K562 (cell line): ENCODE results near the gene CD68. TPM values are rescaled to one million over a fixed set of nuclear protein-coding genes. Genes with fewer than 3 reads are reported as not detected.
A peak's percentile ranks its signal among the peaks of the same experiment; 100 is the strongest.

ENCODE experiments used
- COPS2 ChIP-seq: fragments of 450-650 bp; conservative IDR thresholded peaks from 2 replicates; pipeline ENCODE4 v1.6.1; 2016; ENCODE audit warnings: mild to moderate bottlenecking, moderate library complexity
- CREBBP ChIP-seq: IDR thresholded peaks from one replicate; pipeline ENCODE4 v1.6.1; 2012; ENCODE audit warnings: low read depth, mild to moderate bottlenecking, control low read depth, inconsistent platforms, low read length
- HEY1 ChIP-seq: fragments of 250-450 bp; sonication (Bioruptor Pico); IDR thresholded peaks from 2 replicates; pipeline ENCODE4 v1.5.0; 2020; ENCODE audit warnings: mild to moderate bottlenecking, moderate library complexity, borderline replicate concordance
- HMG20B ChIP-seq: fragments of 250-450 bp; sonication (Bioruptor Pico); IDR thresholded peaks from 2 replicates; pipeline ENCODE4 v1.5.0; 2021; ENCODE audit warnings: mild to moderate bottlenecking
- HSF4 ChIP-seq: fragments of 250-450 bp; sonication (Bioruptor Pico); IDR thresholded peaks from 2 replicates; pipeline ENCODE4 v2.1.2; 2022; ENCODE audit warnings: mild to moderate bottlenecking, moderate library complexity, borderline replicate concordance
- JUNB ChIP-seq: fragments of 450-650 bp; formaldehyde crosslinking; conservative IDR thresholded peaks from 2 replicates; pipeline ENCODE4 v1.4.0; 2020; ENCODE audit warnings: mild to moderate bottlenecking
- MCM5 ChIP-seq: fragments of 450-650 bp; IDR thresholded peaks from 2 replicates; pipeline ENCODE4 v1.6.1; 2016; ENCODE audit warnings: low read depth
- SIX5 ChIP-seq, 2 experiments: IDR thresholded peaks; 2 replicates each; pipeline ENCODE4 v1.6.1; 2011; ENCODE audit warnings: low read length in 2 of 2, borderline replicate concordance in 1 of 2, low read depth in 1 of 2, mild to moderate bottlenecking in 1 of 2, moderate library complexity in 1 of 2; ENCODE audit not compliant: insufficient read depth in 1 of 2
- SUPT5H ChIP-seq: fragments of 450-650 bp; IDR thresholded peaks from 2 replicates; pipeline ENCODE4 v1.6.1; 2016
- ZNF551 ChIP-seq: fragments of 250-450 bp; sonication (Bioruptor Pico); IDR thresholded peaks from 2 replicates; pipeline ENCODE4 v1.5.0; 2021; ENCODE audit warnings: mild to moderate bottlenecking, moderate library complexity
- polyA plus RNA-seq, 8 experiments: library from polyadenylated mRNA; depleted of rRNA in 4 of 8; stranded (reverse) in 5 of 8; unstranded in 3 of 8; fragments of >200 nt; fragmentation: Nextera tagmentation in 2 of 8; fragmentation: Illumina TruSeq in 1 of 8; extraction: Ambion mirVana in 2 of 8; extraction: Trizol in 1 of 8; gene quantifications; 2 replicates each; pipeline versions ENCODE4 v1.2.1 to v1.2.3, GENCODE V29; 2011 to 2014; ENCODE audit warnings: inconsistent platforms in 1 of 8, missing spikeins in 1 of 8
- total RNA-seq, 7 experiments: library from RNA; depleted of rRNA in 6 of 7; stranded (reverse); fragments of >200 nt in 6 of 7; fragmentation: Illumina TruSeq in 2 of 7; extraction: Trizol in 2 of 7; gene quantifications; 2 replicates each; pipeline versions ENCODE4 v1.2.1 to v1.2.3, GENCODE V29; 2011 to 2021; ENCODE audit warnings: low replicate concordance in 1 of 7
- TF ChIP-seq, protein P1 (sequence below): sonication (generic); formaldehyde crosslinking; IDR thresholded peaks from 2 replicates; pipeline ENCODE4 v1.8.1; 2023; ENCODE audit warnings: mild to moderate bottlenecking, missing genetic modification reagents
- TF ChIP-seq, protein P2 (sequence below): sonication (generic); formaldehyde crosslinking; IDR thresholded peaks from 2 replicates; pipeline ENCODE4 v1.9.0; 2022; ENCODE audit warnings: mild to moderate bottlenecking, missing genetic modification reagents
- TF ChIP-seq, protein P3 (sequence below): sonication (generic); formaldehyde crosslinking; IDR thresholded peaks from 2 replicates; pipeline ENCODE4 v1.8.0; 2022; ENCODE audit warnings: mild to moderate bottlenecking, missing genetic modification reagents

The CD68 gene
- total and polyA plus RNA-seq, 9 of the 15 experiments (the other 6 are each of a cell fraction or from before 2014, with no cell fraction given), result 28.2 to 89.8 (median 37.7) TPM

DNA sequence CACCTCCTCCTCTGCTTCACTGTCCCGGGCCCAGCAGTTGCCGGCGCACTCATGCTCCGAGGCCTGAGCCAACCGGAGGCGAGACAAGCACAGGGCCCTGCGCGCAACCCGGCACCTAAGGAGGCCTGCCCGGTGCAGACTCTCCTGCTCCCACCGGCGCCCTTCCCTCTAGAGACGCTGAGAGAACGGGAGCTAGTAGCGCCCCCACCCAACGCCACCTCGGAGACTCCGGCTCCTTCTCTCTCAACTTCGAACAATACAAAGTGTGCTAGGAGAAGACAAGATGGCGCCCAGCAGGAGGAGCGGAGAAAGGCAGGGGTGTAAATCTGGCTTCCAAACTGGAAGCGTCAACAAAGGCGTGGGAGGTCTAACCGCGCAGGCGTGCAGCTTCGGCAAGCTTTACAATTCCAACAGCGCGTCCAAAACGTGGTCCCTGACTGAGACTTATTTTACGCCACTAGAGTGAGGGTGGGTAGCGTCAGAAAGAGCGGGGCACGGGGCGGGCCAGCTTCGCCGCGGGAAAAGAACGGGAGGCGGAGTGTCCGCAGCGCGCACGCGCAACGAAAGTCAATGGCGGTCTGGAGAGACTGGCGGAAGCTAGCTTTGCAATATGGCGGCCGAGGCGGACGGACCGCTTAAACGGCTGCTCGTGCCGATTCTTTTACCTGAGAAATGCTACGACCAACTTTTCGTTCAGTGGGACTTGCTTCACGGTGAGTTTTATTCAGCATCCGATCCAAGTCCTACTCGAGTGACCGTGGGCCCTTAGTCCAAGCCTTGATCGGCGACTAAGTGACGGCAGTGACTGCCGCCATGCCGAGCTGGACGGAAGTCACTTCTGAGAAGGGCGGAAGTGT lies 4.0 kb downstream of the CD68 start, which contains the start of gene MPDU1 (continued):
- TF ChIP-seq, protein P1, sequence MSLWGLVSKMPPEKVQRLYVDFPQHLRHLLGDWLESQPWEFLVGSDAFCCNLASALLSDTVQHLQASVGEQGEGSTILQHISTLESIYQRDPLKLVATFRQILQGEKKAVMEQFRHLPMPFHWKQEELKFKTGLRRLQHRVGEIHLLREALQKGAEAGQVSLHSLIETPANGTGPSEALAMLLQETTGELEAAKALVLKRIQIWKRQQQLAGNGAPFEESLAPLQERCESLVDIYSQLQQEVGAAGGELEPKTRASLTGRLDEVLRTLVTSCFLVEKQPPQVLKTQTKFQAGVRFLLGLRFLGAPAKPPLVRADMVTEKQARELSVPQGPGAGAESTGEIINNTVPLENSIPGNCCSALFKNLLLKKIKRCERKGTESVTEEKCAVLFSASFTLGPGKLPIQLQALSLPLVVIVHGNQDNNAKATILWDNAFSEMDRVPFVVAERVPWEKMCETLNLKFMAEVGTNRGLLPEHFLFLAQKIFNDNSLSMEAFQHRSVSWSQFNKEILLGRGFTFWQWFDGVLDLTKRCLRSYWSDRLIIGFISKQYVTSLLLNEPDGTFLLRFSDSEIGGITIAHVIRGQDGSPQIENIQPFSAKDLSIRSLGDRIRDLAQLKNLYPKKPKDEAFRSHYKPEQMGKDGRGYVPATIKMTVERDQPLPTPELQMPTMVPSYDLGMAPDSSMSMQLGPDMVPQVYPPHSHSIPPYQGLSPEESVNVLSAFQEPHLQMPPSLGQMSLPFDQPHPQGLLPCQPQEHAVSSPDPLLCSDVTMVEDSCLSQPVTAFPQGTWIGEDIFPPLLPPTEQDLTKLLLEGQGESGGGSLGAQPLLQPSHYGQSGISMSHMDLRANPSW (CRISPR knock-in tag), result no peak
- TF ChIP-seq, protein P2, sequence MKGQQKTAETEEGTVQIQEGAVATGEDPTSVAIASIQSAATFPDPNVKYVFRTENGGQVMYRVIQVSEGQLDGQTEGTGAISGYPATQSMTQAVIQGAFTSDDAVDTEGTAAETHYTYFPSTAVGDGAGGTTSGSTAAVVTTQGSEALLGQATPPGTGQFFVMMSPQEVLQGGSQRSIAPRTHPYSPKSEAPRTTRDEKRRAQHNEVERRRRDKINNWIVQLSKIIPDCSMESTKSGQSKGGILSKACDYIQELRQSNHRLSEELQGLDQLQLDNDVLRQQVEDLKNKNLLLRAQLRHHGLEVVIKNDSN (CRISPR knock-in tag), result no peak; the same call in none of the 2 replicates
- TF ChIP-seq CREBBP, result no peak
- no peak for TF ChIP-seq HSF4 (CRISPR knock-in tag)
- no peak for TF ChIP-seq JUNB (CRISPR knock-in tag)
- TF ChIP-seq, protein P3, sequence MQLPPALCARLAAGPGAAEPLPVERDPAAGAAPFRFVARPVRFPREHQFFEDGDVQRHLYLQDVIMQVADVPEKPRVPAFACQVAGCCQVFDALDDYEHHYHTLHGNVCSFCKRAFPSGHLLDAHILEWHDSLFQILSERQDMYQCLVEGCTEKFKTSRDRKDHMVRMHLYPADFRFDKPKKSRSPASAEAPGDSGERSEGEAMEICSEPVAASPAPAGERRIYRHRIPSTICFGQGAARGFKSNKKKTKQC (CRISPR knock-in tag), result peak; percentile 39; the same call in 1 of the 2 replicates
- peak in 1 of 2 experiments; percentile 40; a peak in 1 of 4 replicates for TF ChIP-seq SIX5 (IDR thresholded peaks at IDR 0.05; ENCODE audit: borderline replicate concordance in 1 of 2, insufficient read depth in 1 of 2, low read depth in 1 of 2, low read length in 2 of 2)
- TF ChIP-seq MCM5, result no peak
- peak; percentile 79 for TF ChIP-seq SUPT5H
- TF ChIP-seq HMG20B, result no peak
- no peak for TF ChIP-seq COPS2
- TF ChIP-seq HEY1 (CRISPR knock-in tag), result no peak
- no peak for TF ChIP-seq ZNF551 (CRISPR knock-in tag)
